ENCODE results near the gene CSMD2.
"Not testable (repeated sequence)": the region's sequence is repeated elsewhere in the genome, so short reads cannot be mapped to it uniquely, and the experiment has no call there.

The CSMD2 gene

GRCh38 chr1:33516428-33516827, 648.6 kb downstream of the CSMD2 start:
- DNase-seq = no peak

- DNase-seq = no peak
Measured at GRCh38 chr1:33515607-33516006, 649.4 kb downstream of the CSMD2 start.

GRCh38 chr1:33515112-33515511, 649.9 kb downstream of the CSMD2 start:
- DNase-seq = no peak

GRCh38 chr1:33512226-33513011, 652.6 kb downstream of the CSMD2 start:
- no peak for DNase-seq

GRCh38 chr1:33509276-33509675, 655.8 kb downstream of the CSMD2 start:
- DNase-seq = not testable (repeated sequence)

GRCh38 chr1:33508151-33508550, 656.9 kb downstream of the CSMD2 start:
- DNase-seq = no peak

GRCh38 chr1:33507661-33508060, 657.4 kb downstream of the CSMD2 start:
- DNase-seq = no peak

- no peak for DNase-seq
Measured at GRCh38 chr1:33503506-33503905, 661.5 kb downstream of the CSMD2 start.

GRCh38 chr1:33502726-33503125, 662.3 kb downstream of the CSMD2 start:
- no peak for DNase-seq

- DNase-seq = no peak
Measured at GRCh38 chr1:33501774-33502173, 663.3 kb downstream of the CSMD2 start.

- no peak for DNase-seq
Measured at GRCh38 chr1:33501309-33501708, 663.7 kb downstream of the CSMD2 start.

GRCh38 chr1:33500547-33500946, 664.5 kb downstream of the CSMD2 start:
- no peak for DNase-seq

GRCh38 chr1:33497410-33497809, 667.6 kb downstream of the CSMD2 start:
- no peak for DNase-seq

GRCh38 chr1:33494929-33495328, 670.1 kb downstream of the CSMD2 start:
- DNase-seq = no peak

- no peak for DNase-seq
Measured at GRCh38 chr1:33488624-33489023, 676.4 kb downstream of the CSMD2 start.

GRCh38 chr1:33482412-33482811, 682.6 kb downstream of the CSMD2 start:
- DNase-seq = no peak

- DNase-seq = no peak
Measured at GRCh38 chr1:33477451-33477850, 687.6 kb downstream of the CSMD2 start.

GRCh38 chr1:33473900-33474299, 691.1 kb downstream of the CSMD2 start:
- no peak for DNase-seq

GRCh38 chr1:33472269-33472980, 692.6 kb downstream of the CSMD2 start, which contains the start of gene ZSCAN20:
ZSCAN20 (plus strand) TSS chr1:33472645; CDS start chr1:33479289, 6,644 bp downstream.
- DNase-seq = peak; percentile 89

- DNase-seq = no peak
Measured at GRCh38 chr1:33471416-33471815, 693.6 kb downstream of the CSMD2 start.

- DNase-seq = peak; percentile 59 to 72
Measured at GRCh38 chr1:33470495-33471012, 694.5 kb downstream of the CSMD2 start.

GRCh38 chr1:33469691-33470090, 695.3 kb downstream of the CSMD2 start:
- no peak for DNase-seq

GRCh38 chr1:33468967-33469366, 696.1 kb downstream of the CSMD2 start:
- DNase-seq = no peak

GRCh38 chr1:33468531-33468930, 696.5 kb downstream of the CSMD2 start:
- DNase-seq = no peak
